ENCODE measurements around the gene CDC42EP5.
"Not testable (repeated sequence)": the region's sequence is repeated elsewhere in the genome, so short reads cannot be mapped to it uniquely, and the experiment has no call there.

CDC42EP5 gene

GRCh38 chr19:54502518-54503048, 29.5 kb upstream of the CDC42EP5 start, which contains the start of gene LAIR2:
LAIR2 (plus strand) TSS chr19:54502831; CDS start chr19:54502919, 88 bp downstream.
- DNase-seq (no peak), ATAC-seq (replicated peaks) (peak in 1 of 2 donors; percentile 26)
- peaks cover 2 to 8% of the 10 kb centered on the region in 2 donors for H3K9me3 Mint-ChIP-seq
- H3K27ac Mint-ChIP-seq = no peak within 1 kb of the TSS
- H3K4me3 Mint-ChIP-seq = no peak within 1 kb of the TSS
- peaks cover 28 to 52% of the 10 kb centered on the region in 2 donors for H3K27me3 Mint-ChIP-seq
- peaks cover 12 to 14% of the 10 kb centered on the region in 2 donors for H3K4me1 Mint-ChIP-seq
- H3K36me3 Mint-ChIP-seq = peaks cover 2 to 4% of the 10 kb centered on the region in 2 donors

- H3K9me3 Mint-ChIP-seq, H3K4me1 Mint-ChIP-seq, H3K27ac Mint-ChIP-seq, DNase-seq, H3K4me3 Mint-ChIP-seq, H3K36me3 Mint-ChIP-seq: not testable (repeated sequence)
- H3K27me3 Mint-ChIP-seq = peaks cover 19 to 39% of the 10 kb centered on the region in 2 donors
- ATAC-seq (replicated peaks) = peak; percentile 23 to 62
These were observed 25.3 kb upstream of the CDC42EP5 start for GRCh38 chr19:54498451-54498772.

DNA sequence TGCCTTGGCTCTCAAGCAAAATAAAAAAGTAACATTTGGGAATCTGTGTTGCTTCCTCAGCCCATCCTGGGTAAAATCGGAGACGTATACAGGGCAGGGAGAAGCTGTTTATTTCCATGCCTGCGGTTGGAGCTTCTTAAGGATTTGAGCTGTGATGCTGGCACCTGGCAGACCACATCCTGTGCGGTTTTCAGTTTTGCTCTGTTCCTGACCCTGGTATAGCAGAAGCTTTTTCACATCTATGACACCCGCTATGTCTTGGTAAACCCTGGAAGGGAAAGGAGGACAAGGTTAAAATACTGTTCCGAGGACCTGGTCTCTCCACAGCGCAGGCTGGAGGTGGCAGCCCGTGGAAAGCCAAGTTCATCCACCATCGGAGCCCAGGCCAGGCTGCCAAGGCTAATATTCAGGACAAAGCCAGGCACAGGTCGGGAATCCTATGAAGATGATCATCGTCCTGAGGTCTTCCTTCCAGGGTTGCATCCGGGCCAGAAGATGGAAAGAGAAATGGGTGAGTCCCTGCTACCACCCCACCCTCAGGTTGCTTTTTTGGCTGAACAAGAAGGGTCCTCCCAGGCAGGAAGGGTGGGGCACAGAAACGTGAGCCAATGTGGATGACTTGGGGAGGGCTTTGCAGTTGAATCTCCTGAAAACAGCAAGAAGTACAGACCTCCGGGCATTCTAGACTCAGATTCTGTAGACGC, 24.8 kb upstream of the CDC42EP5 start:
- peak; percentile 63 to 75 for ATAC-seq (replicated peaks)
- not testable (repeated sequence) for H3K36me3 Mint-ChIP-seq

GRCh38 chr19:54495284-54495683, 22.2 kb upstream of the CDC42EP5 start:
- not testable (repeated sequence) for ATAC-seq (replicated peaks)
- H3K27me3 Mint-ChIP-seq = peaks cover 33 to 53% of the 10 kb centered on the region in 2 donors

More for the DNA sequence above, 24.8 kb upstream of the CDC42EP5 start:
- not testable (repeated sequence) for H3K4me3 Mint-ChIP-seq, H3K27ac Mint-ChIP-seq, H3K9me3 Mint-ChIP-seq, H3K4me1 Mint-ChIP-seq, DNase-seq
- peaks cover 23 to 44% of the 10 kb centered on the region in 2 donors for H3K27me3 Mint-ChIP-seq

GRCh38 chr19:54493967-54494585, 21.0 kb upstream of the CDC42EP5 start:
- Mint-ChIP-seq H3K36me3 (no peaks in the 10 kb centered on the region), H3K27ac (no peak overlapping the region), H3K4me1 (peaks cover 18 to 20% of the 10 kb centered on the region in 2 donors), H3K27me3 (peaks cover 36 to 57% of the 10 kb centered on the region in 2 donors), H3K9me3 (peaks cover 0 to 1% of the 10 kb centered on the region in 2 donors), H3K4me3 (no peak overlapping the region)
- no peak for DNase-seq
- peak; percentile 55 to 56 for ATAC-seq (replicated peaks)

More at GRCh38 chr19:54495284-54495683, 22.2 kb upstream of the CDC42EP5 start:
- H3K4me1 Mint-ChIP-seq = peaks cover 18 to 20% of the 10 kb centered on the region in 2 donors
- H3K4me3 Mint-ChIP-seq, H3K27ac Mint-ChIP-seq, H3K36me3 Mint-ChIP-seq, H3K9me3 Mint-ChIP-seq, DNase-seq: not testable (repeated sequence)

DNA sequence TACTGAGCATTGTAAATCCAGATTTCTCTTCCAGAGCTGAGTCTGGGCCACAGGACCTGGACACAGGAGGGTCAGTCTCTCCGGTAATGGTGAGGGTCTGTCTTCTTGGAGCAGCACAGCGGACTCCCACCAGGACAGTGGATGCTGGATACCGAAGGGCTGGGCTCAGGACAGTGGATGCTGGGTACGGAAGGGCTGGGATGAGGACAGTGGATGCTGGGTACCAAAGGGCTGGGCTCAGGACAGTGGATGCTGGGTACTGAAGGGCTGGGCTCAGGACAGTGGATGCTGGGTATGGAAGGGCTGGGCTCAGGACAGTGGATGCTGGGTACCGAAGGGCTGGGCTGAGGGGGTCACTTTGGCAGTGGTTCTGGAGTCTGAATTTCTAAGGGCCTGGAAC, 20.0 kb upstream of the CDC42EP5 start:
- ATAC-seq (replicated peaks); H3K36me3 Mint-ChIP-seq; H3K4me3 Mint-ChIP-seq; H3K27ac Mint-ChIP-seq; DNase-seq; H3K9me3 Mint-ChIP-seq: not testable (repeated sequence)
- peaks cover 18 to 20% of the 10 kb centered on the region in 2 donors for H3K4me1 Mint-ChIP-seq
- peaks cover 34 to 55% of the 10 kb centered on the region in 2 donors for H3K27me3 Mint-ChIP-seq

DNA sequence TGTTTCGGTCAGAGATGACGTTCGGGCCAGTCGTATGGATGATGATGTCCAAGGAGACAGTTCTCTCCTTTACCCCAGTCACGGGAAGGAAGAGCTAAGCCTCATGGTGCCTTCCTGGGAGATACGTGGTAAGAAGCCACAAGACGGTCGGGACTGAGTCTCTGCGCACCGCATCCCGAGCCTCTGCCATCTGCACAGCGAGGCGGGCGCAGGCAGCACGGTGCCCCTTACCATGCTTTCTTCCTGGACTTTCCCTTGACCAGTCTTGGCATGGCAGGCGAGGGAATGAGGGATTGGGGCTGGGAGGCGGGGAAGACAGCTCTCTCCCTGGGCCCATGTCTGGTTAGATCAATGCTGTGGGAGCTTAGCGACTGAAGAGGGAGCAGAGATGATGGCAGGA, 19.5 kb upstream of the CDC42EP5 start:
- DNase-seq = no peak
- Mint-ChIP-seq H3K4me1 (peaks cover 16 to 20% of the 10 kb centered on the region in 2 donors), H3K4me3 (no peak overlapping the region), H3K27me3 (peaks cover 34 to 55% of the 10 kb centered on the region in 2 donors), H3K36me3 (no peaks in the 10 kb centered on the region), H3K27ac (no peak overlapping the region), H3K9me3 (peaks cover 0 to 1% of the 10 kb centered on the region in 2 donors)
- ATAC-seq (replicated peaks) = no peak

GRCh38 chr19:54489766-54490165, 16.7 kb upstream of the CDC42EP5 start:
- no peak for ATAC-seq (replicated peaks)
- peaks cover 17 to 31% of the 10 kb centered on the region in 2 donors for H3K4me1 Mint-ChIP-seq

GRCh38 chr19:54489341-54489740, 16.2 kb upstream of the CDC42EP5 start:
- peaks cover 0 to 1% of the 10 kb centered on the region in 2 donors for H3K9me3 Mint-ChIP-seq
- no peak overlapping the region for H3K4me3 Mint-ChIP-seq
- peaks cover 19 to 31% of the 10 kb centered on the region in 2 donors for H3K4me1 Mint-ChIP-seq
- ATAC-seq (replicated peaks) (no peak), DNase-seq (no peak)
- H3K36me3 Mint-ChIP-seq = peaks cover 0 to 2% of the 10 kb centered on the region in 2 donors
- peaks cover 38 to 58% of the 10 kb centered on the region in 2 donors for H3K27me3 Mint-ChIP-seq
- H3K27ac Mint-ChIP-seq = no peak overlapping the region

More at GRCh38 chr19:54489766-54490165, 16.7 kb upstream of the CDC42EP5 start:
- peaks cover 0 to 1% of the 10 kb centered on the region in 2 donors for H3K9me3 Mint-ChIP-seq
- no peak overlapping the region for H3K4me3 Mint-ChIP-seq
- DNase-seq = no peak
- H3K36me3 Mint-ChIP-seq = no peaks in the 10 kb centered on the region
- H3K27me3 Mint-ChIP-seq = peaks cover 35 to 54% of the 10 kb centered on the region in 2 donors
- H3K27ac Mint-ChIP-seq = no peak overlapping the region

- no peak for ATAC-seq (replicated peaks)
- Mint-ChIP-seq H3K36me3 (peaks cover 0 to 2% of the 10 kb centered on the region in 2 donors), H3K9me3 (no peaks in the 10 kb centered on the region), H3K4me3 (no peak overlapping the region), H3K27me3 (peaks cover 32 to 56% of the 10 kb centered on the region in 2 donors), H3K27ac (no peak overlapping the region), H3K4me1 (peaks cover 20 to 36% of the 10 kb centered on the region in 2 donors)
- no peak for DNase-seq
These were observed 12.8 kb upstream of the CDC42EP5 start for GRCh38 chr19:54485851-54486250.

- ATAC-seq (replicated peaks) (no peak), DNase-seq (no peak)
- H3K36me3 Mint-ChIP-seq = peaks cover 0 to 2% of the 10 kb centered on the region in 2 donors
- H3K9me3 Mint-ChIP-seq = no peaks in the 10 kb centered on the region
- H3K27me3 Mint-ChIP-seq = peaks cover 26 to 52% of the 10 kb centered on the region in 2 donors
- peaks cover 17 to 39% of the 10 kb centered on the region in 2 donors for H3K4me1 Mint-ChIP-seq
- no peak overlapping the region for H3K4me3 Mint-ChIP-seq
- H3K27ac Mint-ChIP-seq = peak overlapping the region; percentile 67
These were observed 11.4 kb upstream of the CDC42EP5 start for GRCh38 chr19:54484451-54484850.

DNA sequence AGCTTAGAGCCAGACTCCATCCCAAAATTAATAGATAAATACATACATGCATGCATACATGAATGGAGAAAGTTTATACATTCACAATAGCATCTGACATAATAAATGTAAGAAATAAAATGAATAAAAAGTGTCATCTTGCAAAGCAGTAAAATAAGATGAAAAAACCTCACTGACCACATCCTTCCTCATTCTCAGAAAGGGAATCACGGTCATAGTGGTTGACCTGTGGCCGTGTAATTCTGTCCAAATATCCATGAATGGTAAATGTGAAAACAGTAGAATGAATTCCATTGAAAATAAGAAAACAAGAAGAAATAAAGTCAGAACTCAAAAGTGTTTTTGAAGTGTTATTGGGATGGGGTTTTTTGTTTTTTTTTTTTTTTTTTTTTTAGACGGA, 9.8 kb upstream of the CDC42EP5 start:
- Mint-ChIP-seq H3K4me1 (peaks cover 17 to 39% of the 10 kb centered on the region in 2 donors), H3K9me3 (no peaks in the 10 kb centered on the region), H3K27me3 (peaks cover 32 to 58% of the 10 kb centered on the region in 2 donors), H3K4me3 (no peak overlapping the region), H3K36me3 (peaks cover 0 to 2% of the 10 kb centered on the region in 2 donors), H3K27ac (no peak overlapping the region)
- ATAC-seq (replicated peaks) = peak; percentile 64 to 65
- no peak for DNase-seq

- peak; percentile 57 to 70 for ATAC-seq (replicated peaks)
- peaks cover 17 to 39% of the 10 kb centered on the region in 2 donors for H3K4me1 Mint-ChIP-seq
- H3K4me3 Mint-ChIP-seq = no peak overlapping the region
These were observed 8.3 kb upstream of the CDC42EP5 start for GRCh38 chr19:54481326-54481930.

GRCh38 chr19:54480051-54480450, 7.0 kb upstream of the CDC42EP5 start:
- ATAC-seq (replicated peaks) (no peak), DNase-seq (no peak)
- peaks cover 0 to 2% of the 10 kb centered on the region in 2 donors for H3K36me3 Mint-ChIP-seq
- peaks cover 15 to 30% of the 10 kb centered on the region in 2 donors for H3K4me1 Mint-ChIP-seq
- H3K9me3 Mint-ChIP-seq = no peaks in the 10 kb centered on the region
- no peak overlapping the region for H3K4me3 Mint-ChIP-seq
- no peak overlapping the region for H3K27ac Mint-ChIP-seq
- peaks cover 44 to 65% of the 10 kb centered on the region in 2 donors for H3K27me3 Mint-ChIP-seq

More at GRCh38 chr19:54481326-54481930, 8.3 kb upstream of the CDC42EP5 start:
- H3K9me3 Mint-ChIP-seq = no peaks in the 10 kb centered on the region
- H3K27me3 Mint-ChIP-seq = peaks cover 46 to 70% of the 10 kb centered on the region in 2 donors
- H3K27ac Mint-ChIP-seq = no peak overlapping the region
- peaks cover 0 to 2% of the 10 kb centered on the region in 2 donors for H3K36me3 Mint-ChIP-seq
- DNase-seq = no peak
